Lung (tissue), 12 donors: ENCODE measurements around the gene SH2D4B. TPM values are rescaled to one million over a fixed set of nuclear protein-coding genes. Genes with fewer than 3 reads are reported as not detected.

ENCODE experiments used
- ATAC-seq: fragments of 200-7000 bp; cut with Tn5 transposase; one replicate; pipeline ENCODE4 v1.9.1; 2020; ENCODE audit warnings: moderate number of reproducible peaks; ENCODE audit not compliant: insufficient read depth, low FRiP score
- DNase-seq, 3 donors: peaks; one replicate each; pipeline ENCODE4 v3.0.0-alpha.2; 2013 to 2017
- H3K27ac ChIP-seq, 2 donors: one replicate each; pipeline ENCODE4 v1.5.1; 2013; ENCODE audit warnings: mild to moderate bottlenecking in 2 of 2, moderate library complexity in 2 of 2, control low read depth in 1 of 2, inconsistent platforms in 1 of 2, low read depth in 1 of 2, low read length in 1 of 2
- H3K27me3 ChIP-seq, 3 donors: one replicate each; pipeline ENCODE4 v1.5.1; 2013; ENCODE audit warnings: low read length in 2 of 3; ENCODE audit not compliant: control insufficient read depth in 3 of 3, insufficient read depth in 3 of 3
- H3K36me3 ChIP-seq, 4 donors: one replicate each; pipeline ENCODE4 v1.5.1; 2013; ENCODE audit warnings: low read length in 4 of 4, mild to moderate bottlenecking in 1 of 4, moderate library complexity in 1 of 4; ENCODE audit not compliant: control insufficient read depth in 4 of 4, insufficient read depth in 4 of 4
- H3K4me1 ChIP-seq, 5 donors: one replicate each; pipeline ENCODE4 v1.5.1; 2013; ENCODE audit warnings: low read length in 5 of 5, mild to moderate bottlenecking in 2 of 5, moderate library complexity in 1 of 5; ENCODE audit not compliant: control insufficient read depth in 5 of 5, insufficient read depth in 5 of 5
- H3K4me3 ChIP-seq: one replicate; pipeline ENCODE4 v1.5.1; 2013; ENCODE audit warnings: mild to moderate bottlenecking, control low read depth, moderate library complexity
- H3K9ac ChIP-seq, 2 donors: one replicate each; pipeline ENCODE4 v1.5.1; 2013; ENCODE audit warnings: low read length in 2 of 2, control low read depth in 1 of 2; ENCODE audit not compliant: insufficient read depth in 1 of 2
- H3K9me3 ChIP-seq, 4 donors: one replicate each; pipeline ENCODE4 v1.5.1; 2013; ENCODE audit warnings: low read length in 3 of 4, mild to moderate bottlenecking in 1 of 4, moderate library complexity in 1 of 4; ENCODE audit not compliant: control insufficient read depth in 4 of 4, insufficient read depth in 3 of 4
- CTCF ChIP-seq: IDR thresholded peaks from 2 replicates; pipeline ENCODE4 v1.5.1; 2012; ENCODE audit warnings: mild to moderate bottlenecking; ENCODE audit errors: control extremely low read depth, extremely low read depth
- WGBS, 2 donors: extraction: QIAGEN DNeasy Blood & Tissue Kit; methylation state at CpG; one replicate each; pipeline ENCODE4 v1.1.7; 2013; 5-methylcytosine and 5-hydroxymethylcytosine counted together
- polyA plus RNA-seq, 2 donors: library from polyadenylated mRNA; stranded (reverse); fragments of 200-250 nt; gene quantifications; one replicate each; pipeline ENCODE4 v1.2.1, GENCODE V29; 2013
- total RNA-seq, 2 donors: library from RNA; depleted of rRNA in 1 of 2; stranded (reverse); fragments of >200 nt in 1 of 2; gene quantifications; one replicate each; pipeline ENCODE4 v1.2.1, GENCODE V29; 2014 to 2021
- donor health status: control.
- donor health status: control.
- donor health status: Bipolar disorder and iron deficiency.
- donor health status: healthy.
- donor health status: DM: yes; HTN: yes; CAD: no.

Gene SH2D4B
- total and polyA plus RNA-seq, 4 donors, result 0.12 to 0.28 (median 0.21) TPM

DNA sequence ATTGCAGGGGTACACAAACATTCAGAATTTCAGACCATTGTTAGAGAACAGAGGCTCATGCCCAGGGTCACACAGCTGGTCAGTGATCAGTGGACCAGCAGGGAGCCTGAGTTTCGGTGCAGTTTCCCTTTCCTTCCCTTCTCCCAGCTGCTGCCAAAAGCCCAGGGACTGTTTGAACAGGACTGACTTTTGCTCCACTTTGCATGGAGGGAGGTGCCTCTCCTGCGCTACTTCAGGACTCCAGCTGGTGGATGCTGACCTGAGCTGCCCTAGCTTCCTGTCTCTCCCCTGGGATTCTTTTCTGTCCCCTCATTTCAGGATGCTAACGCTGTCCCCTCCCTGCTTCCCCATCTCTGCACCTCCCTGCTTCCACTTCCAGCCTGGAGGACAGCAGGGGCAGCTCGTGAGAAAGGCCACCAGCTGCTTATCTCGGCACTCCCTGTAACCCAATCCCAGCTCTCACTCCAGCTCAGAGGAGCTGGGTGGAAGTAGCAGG lies 14.5 kb downstream of the SH2D4B start:
- H3K4me3 ChIP-seq, result no peak overlapping the region
- ATAC-seq (no peak), DNase-seq (peak in 2 of 3 donors; percentile 45 to 53)
- 25 to 51% methylated on average over 5 of the region's 5 CpGs for WGBS, 2 donors
- H3K27ac ChIP-seq, result peak overlapping the region in 1 of 2 donors; percentile 32
- H3K27me3 ChIP-seq, result no peaks in the 10 kb centered on the region
- H3K36me3 ChIP-seq, result no peaks in the 10 kb centered on the region
- TF ChIP-seq CTCF, result no peak
- H3K4me1 ChIP-seq, result peaks cover 0 to 8% (median 0%) of the 10 kb centered on the region in 5 donors
- peaks cover 0 to 2% (median 0%) of the 10 kb centered on the region in 4 donors for H3K9me3 ChIP-seq
- H3K9ac ChIP-seq, result no peak overlapping the region

DNA sequence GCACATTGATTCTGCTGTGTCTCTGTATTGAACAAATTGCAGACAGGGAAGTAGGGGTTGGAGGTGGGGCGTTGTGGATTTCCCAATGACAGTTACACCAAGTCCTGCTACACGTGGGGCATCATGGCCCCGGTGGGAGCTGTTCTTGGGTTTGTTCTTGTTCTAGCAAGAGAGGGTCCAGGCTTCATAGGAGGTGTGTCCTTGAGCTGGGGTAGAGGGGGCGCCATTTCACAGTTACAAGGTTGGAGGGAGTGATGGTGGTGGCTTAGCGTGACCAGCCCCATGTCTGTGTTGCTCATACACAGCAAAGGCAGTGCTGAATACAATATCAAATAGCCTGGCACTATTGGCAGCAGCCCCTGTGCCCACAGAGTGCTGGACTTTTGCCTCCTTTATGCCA lies 15.7 kb downstream of the SH2D4B start:
- DNase-seq, result no peak
- H3K4me3 ChIP-seq, result no peak overlapping the region
- 61 to 90% methylated on average over 5 of the region's 5 CpGs for WGBS, 2 donors
- no peaks in the 10 kb centered on the region for H3K27me3 ChIP-seq
- no peak for ATAC-seq
- H3K27ac ChIP-seq, result no peak overlapping the region
- H3K4me1 ChIP-seq, result peaks cover 0 to 8% (median 0%) of the 10 kb centered on the region in 5 donors
- H3K36me3 ChIP-seq, result no peaks in the 10 kb centered on the region
- H3K9me3 ChIP-seq, result peaks cover 0 to 2% (median 0%) of the 10 kb centered on the region in 4 donors
- no peak overlapping the region for H3K9ac ChIP-seq
- no peak for TF ChIP-seq CTCF

DNA sequence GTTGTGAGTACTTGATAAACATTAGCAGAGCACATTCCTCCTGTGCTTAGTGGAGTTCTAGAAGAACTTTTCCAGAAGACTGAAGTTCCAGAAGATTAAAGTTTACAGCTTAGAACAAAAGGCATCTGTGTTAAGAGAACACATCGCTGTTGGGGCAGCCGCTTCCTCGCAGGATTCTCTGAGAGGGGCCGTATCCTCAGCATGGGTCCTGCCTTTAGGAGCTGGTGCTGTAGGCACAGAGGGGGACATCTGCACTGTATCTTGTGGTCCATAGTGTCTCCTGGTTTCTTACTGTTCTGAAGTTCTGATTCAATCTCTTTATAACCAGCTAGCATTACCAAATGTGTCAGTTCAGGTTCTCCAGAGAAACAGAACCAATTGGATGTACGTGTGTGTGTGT lies 16.3 kb downstream of the SH2D4B start:
- no peaks in the 10 kb centered on the region for H3K27me3 ChIP-seq
- ATAC-seq (no peak), DNase-seq (no peak)
- no peak for TF ChIP-seq CTCF
- H3K9me3 ChIP-seq, result peaks cover 0 to 2% (median 0%) of the 10 kb centered on the region in 4 donors
- no peak overlapping the region for H3K9ac ChIP-seq
- no peak overlapping the region for H3K27ac ChIP-seq
- peaks cover 0 to 8% (median 0%) of the 10 kb centered on the region in 5 donors for H3K4me1 ChIP-seq
- H3K36me3 ChIP-seq, result no peaks in the 10 kb centered on the region
- WGBS, 2 donors, result 94% methylated on average over 5 of the region's 5 CpGs
- no peak overlapping the region for H3K4me3 ChIP-seq

DNA sequence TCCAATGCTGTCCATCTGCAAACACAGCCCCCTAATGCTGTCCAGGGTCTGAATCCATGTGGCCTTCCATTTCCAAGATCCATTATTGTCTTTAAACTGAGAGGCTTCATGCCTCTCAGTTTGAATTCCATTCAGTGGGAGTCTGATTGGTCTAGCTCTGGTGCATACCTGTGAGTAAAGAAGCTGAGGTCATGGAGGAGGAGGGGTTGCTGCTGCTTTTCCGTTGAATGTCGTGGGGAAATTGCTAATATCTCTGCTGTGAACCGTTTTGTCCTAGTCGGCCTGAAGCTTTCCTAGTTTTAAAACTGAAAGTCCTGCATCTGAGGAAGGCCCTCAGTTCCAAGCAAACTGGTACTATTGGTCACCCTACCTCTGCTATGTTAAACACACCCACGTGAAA lies 17.7 kb downstream of the SH2D4B start:
- H3K36me3 ChIP-seq, result no peaks in the 10 kb centered on the region
- peaks cover 0 to 8% (median 0%) of the 10 kb centered on the region in 5 donors for H3K4me1 ChIP-seq
- ATAC-seq (no peak), DNase-seq (no peak)
- 66 to 77% methylated on average over 5 of the region's 5 CpGs for WGBS, 2 donors
- peaks cover 0 to 2% (median 0%) of the 10 kb centered on the region in 4 donors for H3K9me3 ChIP-seq
- TF ChIP-seq CTCF, result no peak
- H3K4me3 ChIP-seq, result no peak overlapping the region
- H3K9ac ChIP-seq, result no peak overlapping the region
- no peak overlapping the region for H3K27ac ChIP-seq
- H3K27me3 ChIP-seq, result no peaks in the 10 kb centered on the region
